Stomach smooth muscle (tissue), 2 donors: Measurements from ENCODE around the gene CNN2.

Experiments used
- H3K27ac ChIP-seq: one replicate; pipeline ENCODE4 v1.7.0; 2013; ENCODE audit warnings: mild to moderate bottlenecking, low read length, inconsistent platforms
- H3K27me3 ChIP-seq, 2 donors: one replicate each; pipeline ENCODE4 v1.7.0; 2013; ENCODE audit warnings: low read length in 2 of 2; ENCODE audit not compliant: insufficient read depth in 2 of 2, control insufficient read depth in 1 of 2
- H3K36me3 ChIP-seq, 2 donors: one replicate each; pipeline ENCODE4 v1.7.0; 2013; ENCODE audit warnings: low read length in 2 of 2; ENCODE audit not compliant: control insufficient read depth in 2 of 2, insufficient read depth in 2 of 2
- H3K4me1 ChIP-seq: one replicate; pipeline ENCODE4 v1.7.0; 2013; ENCODE audit warnings: low read length; ENCODE audit not compliant: control insufficient read depth, insufficient read depth
- H3K4me3 ChIP-seq, 2 donors: one replicate each; pipeline ENCODE4 v1.7.0; 2013; ENCODE audit warnings: low read length in 2 of 2
- H3K9ac ChIP-seq, 2 donors: one replicate each; pipeline ENCODE4 v1.7.0; 2013; ENCODE audit warnings: low read length in 2 of 2, mild to moderate bottlenecking in 1 of 2
- H3K9me3 ChIP-seq, 2 donors: one replicate each; pipeline ENCODE4 v1.7.0; 2013; ENCODE audit warnings: low read length in 2 of 2; ENCODE audit not compliant: control insufficient read depth in 2 of 2
- donor health status: healthy.
- donor health status: Pancreatic carcinoma.

CNN2 gene

DNA sequence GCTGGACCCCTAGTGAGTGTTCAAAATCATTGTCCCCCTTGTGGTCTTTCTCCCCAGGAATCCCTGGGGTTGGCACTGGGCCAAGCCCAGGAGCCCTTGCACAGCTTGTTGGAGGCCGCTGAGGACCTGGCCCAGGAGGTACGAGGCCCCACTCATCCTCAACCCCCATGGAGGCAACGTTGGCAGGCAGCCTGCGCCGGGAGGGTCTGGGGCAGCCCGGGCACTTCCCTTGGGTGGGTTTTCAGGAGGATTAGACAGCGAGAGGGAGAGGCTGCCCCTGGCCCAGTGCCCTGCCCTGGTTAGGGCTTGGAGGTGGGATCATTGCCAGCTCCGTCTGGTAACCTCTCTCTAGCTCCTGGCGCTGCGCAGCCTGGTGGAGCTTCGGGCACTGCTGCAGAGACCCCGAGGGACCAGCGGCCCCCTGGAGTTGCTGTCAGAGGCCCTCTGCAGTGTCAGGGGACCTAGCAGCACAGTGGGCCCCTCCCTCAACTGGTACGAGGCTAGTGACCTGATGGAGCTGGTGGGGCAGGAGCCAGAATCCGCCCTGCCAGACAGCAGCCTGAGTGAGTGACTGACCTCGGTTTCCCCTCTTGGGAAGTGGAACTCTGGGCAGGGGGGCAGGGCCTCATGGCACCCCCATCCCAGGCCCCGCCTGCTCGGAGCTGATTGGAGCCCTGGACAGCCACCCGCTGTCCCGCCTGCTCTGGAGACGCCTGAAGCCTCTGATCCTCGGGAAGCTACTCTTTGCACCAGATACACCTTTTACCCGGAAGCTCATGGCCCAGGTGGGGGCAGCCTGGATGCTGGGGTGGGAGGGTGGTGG is 16.5 kb downstream of the CNN2 start:
- peaks cover 32% of the 10 kb centered on the region for H3K4me1 ChIP-seq
- H3K36me3 ChIP-seq = no peaks in the 10 kb centered on the region
- no peak overlapping the region for H3K4me3 ChIP-seq
- H3K27ac ChIP-seq = no peak overlapping the region
- H3K9ac ChIP-seq = no peak overlapping the region
- no peaks in the 10 kb centered on the region for H3K9me3 ChIP-seq
- H3K27me3 ChIP-seq = peaks cover 0 to 3% of the 10 kb centered on the region in 2 donors

DNA sequence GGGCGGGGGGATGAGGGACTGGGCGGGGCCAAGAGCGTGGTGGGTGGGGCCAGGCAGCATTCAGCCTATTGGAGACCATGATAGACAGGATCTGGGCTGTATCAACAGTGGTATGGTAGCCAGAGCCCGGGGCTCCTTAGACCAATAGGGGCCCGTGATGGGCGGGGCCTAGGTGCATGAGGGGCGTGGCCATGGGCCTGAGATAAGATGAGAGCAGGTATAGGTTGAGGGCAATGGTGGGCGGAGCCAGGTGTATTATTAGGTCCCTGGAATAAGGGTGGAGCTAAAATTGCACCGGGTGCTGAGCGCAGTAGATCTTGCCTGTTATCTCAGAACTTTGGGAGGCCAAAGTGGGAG is 18.8 kb downstream of the CNN2 start:
- H3K27me3 ChIP-seq = peaks cover 0 to 3% of the 10 kb centered on the region in 2 donors
- peaks cover 21% of the 10 kb centered on the region for H3K4me1 ChIP-seq
- H3K27ac ChIP-seq = no peak overlapping the region
- no peaks in the 10 kb centered on the region for H3K9me3 ChIP-seq
- H3K36me3 ChIP-seq = no peaks in the 10 kb centered on the region
- no peak overlapping the region for H3K4me3 ChIP-seq
- H3K9ac ChIP-seq = no peak overlapping the region

DNA sequence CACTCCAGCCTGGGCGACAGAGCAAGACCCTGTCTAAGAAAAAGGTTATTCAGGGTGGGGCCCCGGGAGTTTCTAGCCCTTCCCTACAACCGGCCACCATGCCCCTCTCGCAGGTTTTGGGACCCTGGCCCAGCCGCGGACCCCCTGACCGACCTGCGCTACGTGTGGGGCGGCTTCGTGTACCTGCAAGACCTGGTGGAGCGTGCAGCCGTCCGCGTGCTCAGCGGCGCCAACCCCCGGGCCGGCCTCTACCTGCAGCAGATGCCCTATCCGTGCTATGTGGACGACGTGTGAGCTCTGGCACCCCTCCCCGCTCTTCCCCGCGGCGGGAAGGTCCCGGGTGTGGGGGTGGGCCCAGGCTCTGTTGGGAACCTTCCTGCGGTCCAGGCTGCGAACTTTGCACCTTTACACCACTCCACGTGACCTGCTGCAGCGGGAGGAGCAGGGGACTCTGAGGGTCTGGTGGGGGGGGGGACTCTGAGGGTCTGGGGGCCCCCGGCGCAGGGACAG is 19.8 kb downstream of the CNN2 start:
- H3K9me3 ChIP-seq = no peaks in the 10 kb centered on the region
- H3K27me3 ChIP-seq = peaks cover 0 to 3% of the 10 kb centered on the region in 2 donors
- no peaks in the 10 kb centered on the region for H3K36me3 ChIP-seq
- no peak overlapping the region for H3K4me3 ChIP-seq
- no peak overlapping the region for H3K9ac ChIP-seq
- H3K27ac ChIP-seq = no peak overlapping the region
- H3K4me1 ChIP-seq = peaks cover 12% of the 10 kb centered on the region

DNA sequence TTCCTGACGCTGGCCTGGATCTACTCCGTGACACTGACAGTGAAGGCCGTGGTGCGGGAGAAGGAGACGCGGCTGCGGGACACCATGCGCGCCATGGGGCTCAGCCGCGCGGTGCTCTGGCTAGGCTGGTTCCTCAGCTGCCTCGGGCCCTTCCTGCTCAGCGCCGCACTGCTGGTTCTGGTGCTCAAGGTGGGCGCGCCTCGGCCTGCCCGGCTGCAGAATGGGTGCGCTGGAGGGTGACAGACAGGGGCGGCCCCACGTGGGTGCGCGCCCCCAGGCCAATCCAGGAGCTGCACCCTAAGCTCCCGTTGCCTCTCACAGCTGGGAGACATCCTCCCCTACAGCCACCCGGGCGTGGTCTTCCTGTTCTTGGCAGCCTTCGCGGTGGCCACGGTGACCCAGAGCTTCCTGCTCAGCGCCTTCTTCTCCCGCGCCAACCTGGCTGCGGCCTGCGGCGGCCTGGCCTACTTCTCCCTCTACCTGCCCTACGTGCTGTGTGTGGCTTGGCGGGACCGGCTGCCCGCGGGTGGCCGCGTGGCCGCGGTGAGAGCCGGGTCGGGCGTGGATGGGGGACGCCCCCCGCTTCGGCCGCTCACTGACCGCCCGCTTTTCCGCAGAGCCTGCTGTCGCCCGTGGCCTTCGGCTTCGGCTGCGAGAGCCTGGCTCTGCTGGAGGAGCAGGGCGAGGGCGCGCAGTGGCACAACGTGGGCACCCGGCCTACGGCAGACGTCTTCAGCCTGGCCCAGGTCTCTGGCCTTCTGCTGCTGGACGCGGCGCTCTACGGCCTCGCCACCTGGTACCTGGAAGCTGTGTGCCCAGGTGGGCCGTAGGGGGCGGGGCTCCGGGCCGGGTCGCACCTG is 20.7 kb downstream of the CNN2 start:
- peaks cover 0 to 3% of the 10 kb centered on the region in 2 donors for H3K27me3 ChIP-seq
- no peak overlapping the region for H3K9ac ChIP-seq
- peaks cover 3% of the 10 kb centered on the region for H3K4me1 ChIP-seq
- no peaks in the 10 kb centered on the region for H3K9me3 ChIP-seq
- H3K36me3 ChIP-seq = no peaks in the 10 kb centered on the region
- H3K27ac ChIP-seq = no peak overlapping the region
- no peak overlapping the region for H3K4me3 ChIP-seq

DNA sequence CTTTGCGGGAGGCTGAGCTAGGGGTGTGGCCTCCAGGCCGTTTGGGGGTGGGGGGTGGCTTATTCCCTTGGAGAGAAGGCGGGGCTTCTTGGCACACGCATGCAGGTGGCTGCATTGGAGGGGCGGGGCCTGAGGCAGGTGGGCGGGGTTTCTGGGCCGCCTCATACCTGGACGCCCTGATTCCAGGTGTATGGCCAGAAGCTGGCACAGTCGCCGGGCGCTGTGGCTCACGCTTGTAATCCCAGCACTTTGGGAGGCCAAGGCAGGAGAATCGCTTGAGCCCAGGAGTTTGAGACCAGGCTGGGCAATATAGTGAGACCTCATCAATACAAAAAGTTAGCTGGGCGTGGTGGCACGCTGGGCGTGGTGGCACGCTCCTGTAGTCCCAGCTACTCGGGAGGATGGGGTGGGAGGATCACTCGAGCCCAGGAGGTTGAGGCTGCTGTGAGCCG is 21.3 kb downstream of the CNN2 start:
- H3K9me3 ChIP-seq = no peaks in the 10 kb centered on the region
- no peaks in the 10 kb centered on the region for H3K27me3 ChIP-seq
- no peaks in the 10 kb centered on the region for H3K36me3 ChIP-seq

DNA sequence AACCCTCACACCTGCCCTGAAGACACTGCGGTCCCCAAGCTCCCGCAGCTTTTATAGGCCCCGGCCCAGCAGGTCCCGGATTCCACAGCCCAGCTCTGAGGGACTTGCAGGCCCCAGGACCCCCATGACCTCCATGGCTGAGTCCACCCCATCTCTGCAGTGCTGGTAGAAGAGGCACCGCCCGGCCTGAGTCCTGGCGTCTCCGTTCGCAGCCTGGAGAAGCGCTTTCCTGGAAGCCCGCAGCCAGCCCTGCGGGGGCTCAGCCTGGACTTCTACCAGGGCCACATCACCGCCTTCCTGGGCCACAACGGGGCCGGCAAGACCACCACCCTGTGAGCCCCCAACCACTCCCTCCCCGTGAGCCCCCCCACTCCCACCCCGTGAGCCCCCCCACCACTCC is 22.7 kb downstream of the CNN2 start:
- Histone ChIP-seq H3K27me3 (no peaks in the 10 kb centered on the region), H3K9me3 (no peaks in the 10 kb centered on the region), H3K36me3 (no peaks in the 10 kb centered on the region), H3K4me3 (no peak overlapping the region), H3K27ac (no peak overlapping the region), H3K4me1 (no peaks in the 10 kb centered on the region), H3K9ac (no peak overlapping the region)

More for the DNA sequence above, 21.3 kb downstream of the CNN2 start:
- Histone ChIP-seq H3K4me1 (peaks cover 1% of the 10 kb centered on the region), H3K9ac (no peak overlapping the region), H3K4me3 (no peak overlapping the region), H3K27ac (no peak overlapping the region)

DNA sequence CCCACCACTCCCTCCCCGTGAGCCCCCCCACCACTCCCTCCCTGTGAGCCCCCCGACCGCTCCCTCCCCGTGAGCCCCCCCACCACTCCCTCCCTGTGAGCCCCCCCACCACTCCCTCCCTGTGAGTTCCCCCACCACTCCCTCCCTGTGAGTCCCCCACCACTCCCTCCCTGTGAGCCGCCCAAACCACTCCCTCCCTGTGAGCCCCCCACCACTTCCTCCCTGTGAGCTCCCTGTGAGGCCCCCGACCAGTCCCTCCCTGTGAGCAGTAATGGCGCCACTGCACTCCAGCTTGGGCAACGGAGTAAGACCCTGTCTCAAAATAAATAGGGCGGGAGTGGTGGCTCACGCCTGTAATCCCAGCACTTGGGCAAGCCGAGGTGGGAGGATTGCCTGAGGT is 23.4 kb downstream of the CNN2 start:
- H3K4me3 ChIP-seq = no peak overlapping the region
- peaks cover 0 to 3% of the 10 kb centered on the region in 2 donors for H3K9me3 ChIP-seq
- H3K9ac ChIP-seq = no peak overlapping the region
- H3K4me1 ChIP-seq = no peaks in the 10 kb centered on the region
- no peaks in the 10 kb centered on the region for H3K27me3 ChIP-seq
- no peaks in the 10 kb centered on the region for H3K36me3 ChIP-seq
- H3K27ac ChIP-seq = no peak overlapping the region

DNA sequence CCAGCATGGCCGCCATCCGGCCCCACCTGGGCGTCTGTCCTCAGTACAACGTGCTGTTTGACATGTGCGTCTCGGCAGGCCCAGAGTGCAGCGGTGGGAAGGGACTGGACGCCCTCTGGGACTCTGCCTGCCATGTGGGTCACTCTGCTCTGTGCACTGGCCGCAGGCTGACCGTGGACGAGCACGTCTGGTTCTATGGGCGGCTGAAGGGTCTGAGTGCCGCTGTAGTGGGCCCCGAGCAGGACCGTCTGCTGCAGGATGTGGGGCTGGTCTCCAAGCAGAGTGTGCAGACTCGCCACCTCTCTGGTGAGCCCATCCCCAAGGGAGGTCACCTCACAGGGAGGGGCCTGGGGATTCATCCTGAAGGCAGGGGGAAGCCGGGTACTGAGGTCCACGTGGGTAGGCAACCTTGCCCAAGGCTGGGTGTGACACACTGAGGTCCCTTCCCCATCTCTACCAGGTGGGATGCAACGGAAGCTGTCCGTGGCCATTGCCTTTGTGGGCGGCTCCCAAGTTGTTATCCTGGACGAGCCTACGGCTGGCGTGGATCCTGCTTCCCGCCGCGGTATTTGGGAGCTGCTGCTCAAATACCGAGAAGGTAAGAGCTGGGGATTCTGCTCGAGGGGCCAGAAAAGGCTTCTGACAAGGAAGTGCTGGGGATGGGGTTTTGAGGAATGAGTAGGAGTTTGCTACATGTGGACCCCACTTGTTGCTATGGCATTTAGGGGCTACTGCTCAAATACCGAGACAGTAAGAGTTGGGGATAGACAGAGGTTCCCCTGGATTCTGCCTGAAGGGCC is 24.8 kb downstream of the CNN2 start:
- Histone ChIP-seq H3K27ac (no peak overlapping the region), H3K27me3 (no peaks in the 10 kb centered on the region), H3K9ac (no peak overlapping the region), H3K36me3 (no peaks in the 10 kb centered on the region), H3K9me3 (peaks cover 0 to 9% of the 10 kb centered on the region in 2 donors), H3K4me1 (no peaks in the 10 kb centered on the region), H3K4me3 (no peak overlapping the region)

DNA sequence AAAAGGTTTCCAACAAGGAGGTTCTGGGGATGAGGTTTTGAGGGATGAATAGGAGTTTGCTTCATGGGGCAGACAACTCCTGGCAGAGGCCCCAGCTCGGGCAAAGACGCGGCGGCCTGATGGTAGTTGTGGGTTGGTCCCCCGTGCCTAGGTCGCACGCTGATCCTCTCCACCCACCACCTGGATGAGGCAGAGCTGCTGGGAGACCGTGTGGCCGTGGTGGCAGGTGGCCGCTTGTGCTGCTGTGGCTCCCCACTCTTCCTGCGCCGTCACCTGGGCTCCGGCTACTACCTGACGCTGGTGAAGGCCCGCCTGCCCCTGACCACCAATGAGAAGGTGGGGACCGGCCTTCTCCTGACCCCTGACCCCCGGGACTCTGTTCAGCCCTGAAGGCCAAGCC is 25.4 kb downstream of the CNN2 start:
- Histone ChIP-seq H3K4me1 (no peaks in the 10 kb centered on the region), H3K36me3 (peaks cover 0 to 2% of the 10 kb centered on the region in 2 donors), H3K9ac (no peak overlapping the region), H3K4me3 (no peak overlapping the region), H3K27me3 (no peaks in the 10 kb centered on the region), H3K27ac (no peak overlapping the region), H3K9me3 (peaks cover 0 to 15% of the 10 kb centered on the region in 2 donors)

DNA sequence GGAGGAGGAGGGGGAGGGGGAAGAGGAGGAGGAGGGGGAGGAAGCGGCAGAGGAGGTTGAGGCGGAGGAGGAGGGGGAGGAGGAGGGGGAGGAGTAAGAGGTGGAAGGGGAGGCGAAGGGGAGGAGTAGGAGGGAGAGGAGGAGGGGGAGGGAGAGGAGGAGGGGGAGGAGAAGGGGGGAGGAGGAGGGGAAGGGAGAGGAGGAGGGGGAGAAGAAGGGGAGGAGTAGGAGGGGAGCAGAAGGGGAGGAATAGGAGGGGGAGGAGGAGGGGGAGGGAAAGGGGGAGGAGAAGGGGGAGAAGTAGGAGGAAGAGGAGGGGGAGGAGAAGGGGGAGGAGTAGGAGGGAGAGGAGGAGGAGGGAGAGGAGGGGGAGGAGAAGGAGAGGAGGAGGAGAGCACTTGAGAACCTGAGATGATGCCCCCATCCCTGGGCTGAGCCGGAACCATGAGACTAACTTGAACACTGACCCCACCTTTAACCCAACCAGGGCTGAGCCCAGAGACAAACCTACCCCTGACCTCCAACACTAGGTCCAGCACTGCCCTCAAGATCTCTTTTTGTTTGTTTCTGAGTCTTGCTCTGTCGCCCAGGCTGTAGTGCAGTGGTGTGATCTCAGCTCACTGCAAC is 26.1 kb downstream of the CNN2 start:
- no peak overlapping the region for H3K9ac ChIP-seq
- no peaks in the 10 kb centered on the region for H3K27me3 ChIP-seq
- peaks cover 0 to 7% of the 10 kb centered on the region in 2 donors for H3K36me3 ChIP-seq
- no peak overlapping the region for H3K27ac ChIP-seq
- peaks cover 2 to 21% of the 10 kb centered on the region in 2 donors for H3K9me3 ChIP-seq
- no peak overlapping the region for H3K4me3 ChIP-seq
- no peaks in the 10 kb centered on the region for H3K4me1 ChIP-seq
